ENCODE results near the gene KCNN1.
"Not testable (repeated sequence)": the region's sequence is repeated elsewhere in the genome, so short reads cannot be mapped to it uniquely, and the experiment has no call there.

The KCNN1 gene

DNA sequence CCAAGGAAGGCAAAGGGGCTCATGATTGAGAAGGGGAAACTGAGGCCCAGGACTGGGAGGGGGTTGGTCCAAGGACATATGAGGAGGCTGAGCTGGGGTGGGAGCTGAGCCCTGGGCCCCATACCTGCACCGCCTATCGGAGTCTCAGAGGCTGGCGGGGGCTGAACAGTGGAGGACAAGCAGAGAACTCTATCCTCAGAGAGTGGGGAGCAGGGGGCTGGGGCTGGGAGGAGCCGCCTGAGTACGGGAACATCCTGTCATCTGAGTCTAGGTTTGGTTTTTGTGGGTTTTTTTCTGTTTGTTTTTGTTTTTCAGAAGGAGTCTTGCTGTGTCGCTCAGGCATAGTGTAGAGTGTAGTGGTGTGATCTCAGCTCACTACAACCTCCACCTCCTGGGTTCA, 47.3 kb downstream of the KCNN1 start:
- no peak for DNase-seq
- in situ Hi-C loops (cut with HindIII; ENCODE audit: low pct_ligation_motif_present, low pct_unique_long_range_greater_than_20kb, low sequenced_read_pairs) = no loop called here

DNA sequence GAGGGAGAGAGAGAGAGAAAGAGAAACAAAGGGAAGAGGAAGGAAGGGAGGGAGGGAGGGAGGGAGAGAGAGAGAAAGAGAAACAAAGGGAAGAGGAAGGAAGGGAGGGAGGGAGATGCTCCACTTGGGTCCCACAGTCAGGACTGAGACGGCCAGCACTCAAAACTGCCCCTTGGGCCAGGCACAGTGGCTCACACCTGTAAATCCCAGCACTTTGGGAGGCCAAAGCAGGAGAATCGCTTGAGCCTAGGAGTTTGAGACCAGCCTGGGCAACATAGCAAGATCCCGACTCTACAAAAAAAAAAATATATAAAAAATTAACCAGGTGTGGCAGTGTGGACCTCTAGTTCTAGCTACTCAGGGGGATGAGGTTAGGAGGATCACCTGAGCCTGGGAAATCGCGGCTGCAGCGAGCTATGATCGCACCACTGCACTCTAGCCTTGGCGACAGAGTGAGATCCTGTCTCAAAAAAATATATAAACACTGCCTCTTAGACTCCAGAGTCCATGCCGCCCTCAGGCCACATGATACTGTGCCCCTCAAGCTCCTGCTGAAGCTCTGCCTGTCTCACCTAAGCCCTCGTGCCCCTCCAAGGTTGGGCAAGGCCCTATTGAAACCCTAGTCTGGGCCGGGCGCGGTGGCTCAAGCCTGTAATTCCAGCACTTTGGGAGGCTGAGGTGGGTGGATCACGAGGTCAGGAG, 49.5 kb downstream of the KCNN1 start:
- no peak for DNase-seq
- in situ Hi-C loops (cut with HindIII; ENCODE audit: low pct_ligation_motif_present, low pct_unique_long_range_greater_than_20kb, low sequenced_read_pairs) = no loop called here

DNA sequence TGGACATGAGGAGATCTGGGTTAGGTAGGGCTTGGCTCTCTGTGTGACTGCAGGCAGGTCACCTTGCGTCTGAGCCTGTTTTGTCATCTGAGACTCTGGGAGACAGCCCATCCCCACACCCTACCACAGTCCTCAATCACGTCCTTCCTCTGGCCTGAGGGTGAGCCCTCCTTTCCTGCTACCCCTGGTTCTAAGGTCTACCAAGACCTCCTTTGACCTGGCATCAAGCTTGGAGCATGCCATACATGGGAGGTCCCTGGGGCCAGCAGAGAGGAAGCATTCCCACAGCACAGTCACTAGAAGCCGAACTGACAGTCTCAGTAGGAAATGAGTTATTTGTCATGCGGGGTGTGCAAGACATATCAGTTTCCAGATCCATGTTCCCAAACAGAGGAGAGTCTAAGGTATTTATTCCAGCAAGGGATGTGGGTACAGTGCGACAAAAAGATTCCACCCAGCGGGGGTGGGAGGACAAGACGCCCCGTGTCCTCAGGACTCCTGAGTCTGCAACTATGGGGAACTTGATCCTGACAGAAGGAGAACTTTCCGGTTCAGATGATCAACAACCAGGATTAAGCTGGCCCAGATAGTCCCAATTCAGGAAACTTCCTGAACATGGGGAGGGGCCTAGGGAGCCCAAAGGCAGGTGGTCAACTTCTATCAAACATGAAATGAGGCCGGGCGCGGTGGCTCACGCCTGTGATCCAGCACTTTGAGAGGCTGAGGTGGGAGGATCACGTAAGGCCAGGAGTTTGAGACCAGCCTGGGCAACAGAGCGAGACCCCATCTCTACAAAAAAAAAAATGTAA, 50.6 kb downstream of the KCNN1 start:
- in situ Hi-C loops (cut with HindIII; ENCODE audit: low pct_ligation_motif_present, low pct_unique_long_range_greater_than_20kb, low sequenced_read_pairs) = no loop called here
- DNase-seq = no peak

DNA sequence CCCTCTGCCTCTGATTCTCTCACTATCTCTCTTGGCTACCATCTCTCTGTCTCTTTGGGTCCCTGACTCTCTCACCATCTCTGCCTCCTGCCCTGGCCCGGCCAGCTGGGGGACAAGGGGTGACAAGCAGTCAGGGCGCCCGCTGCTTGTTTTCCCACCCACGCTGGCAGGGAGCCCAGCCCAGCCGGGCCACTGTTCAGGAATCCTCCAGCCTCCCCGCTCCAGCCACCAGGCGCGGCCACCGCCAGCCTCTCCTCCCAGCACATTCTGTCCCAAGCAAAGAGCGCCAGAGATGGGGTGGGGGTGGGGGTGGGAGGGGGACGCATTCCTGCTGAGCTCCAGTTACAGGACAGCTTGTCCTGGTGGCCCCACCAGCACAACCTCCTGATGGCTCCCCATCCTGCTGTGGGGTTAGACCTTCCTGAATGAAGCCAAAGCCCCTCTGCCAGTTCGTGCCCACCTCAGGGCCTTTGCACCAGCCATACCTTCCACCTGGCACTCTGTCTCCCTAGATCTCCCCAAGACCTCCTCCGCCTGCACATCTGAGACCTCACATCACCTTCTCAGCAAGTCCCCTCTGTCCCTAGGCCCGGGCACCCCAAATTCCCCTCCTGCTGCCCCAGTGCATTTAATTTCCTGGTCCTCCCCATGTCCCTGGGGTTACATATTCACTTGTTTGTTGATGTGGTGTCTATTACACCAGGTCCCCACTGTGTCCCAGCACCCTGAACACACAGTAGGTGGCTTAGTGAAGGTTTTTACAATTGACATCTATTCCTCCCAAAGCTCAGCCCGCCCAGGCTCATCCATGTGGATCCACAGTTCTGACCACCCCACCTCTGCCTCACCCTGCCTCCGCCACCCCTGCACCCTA, 53.5 kb downstream of the KCNN1 start:
- no peak for DNase-seq
- in situ Hi-C loops (cut with HindIII; ENCODE audit: low pct_ligation_motif_present, low pct_unique_long_range_greater_than_20kb, low sequenced_read_pairs) = no loop called here

DNA sequence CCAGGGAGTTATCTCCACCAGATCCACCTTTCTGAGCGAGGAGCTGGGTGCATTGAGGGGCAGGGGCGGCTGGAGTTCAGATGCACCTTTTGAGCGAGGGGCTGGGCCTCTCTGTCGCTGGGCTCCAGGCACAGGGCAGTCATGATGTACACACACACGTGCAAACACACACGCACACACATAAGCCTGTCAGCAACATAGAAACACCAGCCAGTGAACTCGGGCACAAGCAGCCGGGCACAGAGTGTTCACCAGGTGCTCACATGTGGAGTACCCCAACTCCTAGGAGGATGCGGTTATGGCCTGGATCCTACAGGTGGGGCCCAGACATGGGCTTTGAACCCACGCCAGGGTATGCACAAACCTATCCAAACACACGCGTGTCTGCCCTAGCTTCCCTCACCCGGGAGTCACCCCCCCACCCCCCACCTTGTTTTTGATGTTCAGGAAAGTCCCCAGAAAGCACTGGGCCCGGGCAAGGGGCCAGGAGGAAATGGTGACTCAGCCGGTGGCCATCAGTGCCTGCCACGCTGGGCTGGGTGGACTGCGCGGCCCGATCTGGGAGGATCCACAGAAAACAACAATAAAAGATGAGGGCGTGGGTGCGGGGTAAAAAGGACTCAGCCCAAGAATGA, 54.3 kb downstream of the KCNN1 start:
- peak; percentile 76 for DNase-seq
- in situ Hi-C loops (cut with HindIII; ENCODE audit: low pct_ligation_motif_present, low pct_unique_long_range_greater_than_20kb, low sequenced_read_pairs) = no loop called here

DNA sequence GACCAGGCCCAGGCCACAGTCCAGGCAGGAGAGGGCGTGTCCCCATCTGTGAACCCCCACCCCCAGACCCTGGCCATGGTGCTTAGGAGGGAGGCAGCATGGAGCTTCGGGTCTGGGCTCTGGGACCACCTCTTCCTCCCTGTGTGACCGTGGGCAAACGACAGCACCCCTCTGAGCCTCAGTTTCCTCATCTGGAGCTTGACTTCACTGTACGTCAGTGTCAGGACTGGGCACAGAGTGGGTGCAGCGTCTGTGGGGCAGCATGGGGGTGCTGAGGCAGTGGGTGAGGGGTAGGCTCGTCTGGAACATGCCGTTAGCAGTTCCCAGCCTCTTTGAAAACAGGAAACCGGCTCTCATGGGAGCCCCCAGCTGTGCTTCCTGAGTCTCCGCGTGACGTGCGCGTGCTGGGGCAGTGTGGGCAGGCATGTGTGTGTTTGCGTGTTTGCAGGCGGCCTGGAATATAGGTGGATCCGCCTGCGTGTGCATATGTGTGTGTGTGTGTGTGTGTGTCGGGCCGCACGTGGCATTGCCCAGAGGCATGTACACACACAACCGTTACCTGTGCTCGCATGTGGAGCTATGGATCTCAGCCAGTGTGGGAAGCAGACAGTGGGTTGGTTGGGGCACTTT, 56.8 kb downstream of the KCNN1 start:
- in situ Hi-C loops (cut with HindIII; ENCODE audit: low pct_ligation_motif_present, low pct_unique_long_range_greater_than_20kb, low sequenced_read_pairs) = no loop called here
- DNase-seq = no peak

DNA sequence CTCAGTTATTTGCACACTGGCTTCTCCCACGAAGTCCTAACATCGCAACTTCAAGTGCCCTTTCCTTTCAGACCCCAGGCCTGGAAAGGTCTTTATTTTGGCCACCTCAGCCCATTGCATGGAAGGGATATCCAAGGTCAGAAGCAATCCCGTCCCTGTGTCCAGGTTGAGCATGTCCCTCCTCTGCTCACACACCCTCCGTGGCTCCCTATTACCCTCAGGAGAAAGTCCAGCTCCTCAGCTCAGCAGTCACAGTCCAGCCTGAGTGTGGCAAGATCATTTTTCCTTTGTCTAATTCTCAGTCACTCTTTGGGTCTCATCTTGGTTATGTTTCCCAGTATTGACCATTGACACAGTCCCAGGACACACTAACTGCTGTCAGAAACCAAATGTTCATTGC, 60.2 kb downstream of the KCNN1 start:
- DNase-seq = no peak
- in situ Hi-C loops (cut with HindIII; ENCODE audit: low pct_ligation_motif_present, low pct_unique_long_range_greater_than_20kb, low sequenced_read_pairs) = no loop called here

DNA sequence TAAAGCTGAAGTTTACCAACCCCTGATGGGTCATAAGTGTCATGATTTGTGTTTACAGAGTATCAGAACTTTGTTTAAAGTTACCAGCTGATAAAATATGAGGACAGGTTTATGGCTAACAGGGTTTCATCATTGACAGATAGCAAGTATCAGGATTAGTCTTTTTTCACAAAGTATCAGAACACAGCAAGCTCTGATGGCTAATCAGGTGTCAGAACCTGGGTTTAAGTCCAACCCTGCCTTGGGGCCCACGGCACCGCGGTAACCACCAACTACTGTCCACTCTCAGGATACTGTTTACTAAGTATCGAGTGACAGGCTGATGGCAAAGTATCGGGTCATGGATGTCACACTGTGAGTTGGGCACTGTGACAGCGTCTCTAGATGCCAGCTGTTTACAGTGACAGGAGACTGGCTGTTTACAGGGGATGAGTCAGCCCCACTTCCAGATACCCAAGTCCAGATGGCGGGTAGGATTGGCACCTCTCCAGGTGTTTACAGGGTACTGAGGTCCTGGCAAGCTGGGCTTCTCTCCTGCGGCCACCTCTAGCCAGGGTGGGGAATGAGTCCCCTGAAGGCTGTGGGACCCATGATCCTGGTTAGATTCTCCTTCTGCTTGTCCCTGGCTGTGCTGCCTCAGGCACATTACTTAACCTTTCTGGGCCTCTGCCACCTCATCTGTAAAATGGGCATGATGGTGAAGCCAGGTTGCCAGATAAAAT, 62.9 kb downstream of the KCNN1 start:
- in situ Hi-C loops (cut with HindIII; ENCODE audit: low pct_ligation_motif_present, low pct_unique_long_range_greater_than_20kb, low sequenced_read_pairs) = no loop called here
- no peak for DNase-seq

DNA sequence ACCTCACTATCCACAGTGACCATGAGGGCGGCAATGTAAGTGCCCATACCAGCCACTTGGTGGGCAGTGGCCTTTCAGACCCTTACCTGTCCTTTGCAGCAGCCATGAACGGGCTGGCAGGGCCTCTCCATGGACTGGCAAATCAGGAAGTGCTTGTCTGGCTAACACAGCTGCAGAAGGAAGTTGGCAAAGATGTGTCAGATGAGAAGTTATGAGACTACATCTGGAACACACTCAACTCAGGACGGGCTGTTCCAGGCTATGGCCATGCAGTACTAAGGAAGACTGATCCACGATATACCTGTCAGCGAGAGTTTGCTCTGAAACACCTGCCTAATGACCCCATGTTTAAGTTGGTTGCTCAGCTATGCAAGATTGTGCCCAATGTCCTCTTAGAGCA, 64.5 kb downstream of the KCNN1 start:
- DNase-seq; in situ Hi-C loops (cut with HindIII; ENCODE audit: low pct_ligation_motif_present, low pct_unique_long_range_greater_than_20kb, low sequenced_read_pairs): not testable (repeated sequence)

DNA sequence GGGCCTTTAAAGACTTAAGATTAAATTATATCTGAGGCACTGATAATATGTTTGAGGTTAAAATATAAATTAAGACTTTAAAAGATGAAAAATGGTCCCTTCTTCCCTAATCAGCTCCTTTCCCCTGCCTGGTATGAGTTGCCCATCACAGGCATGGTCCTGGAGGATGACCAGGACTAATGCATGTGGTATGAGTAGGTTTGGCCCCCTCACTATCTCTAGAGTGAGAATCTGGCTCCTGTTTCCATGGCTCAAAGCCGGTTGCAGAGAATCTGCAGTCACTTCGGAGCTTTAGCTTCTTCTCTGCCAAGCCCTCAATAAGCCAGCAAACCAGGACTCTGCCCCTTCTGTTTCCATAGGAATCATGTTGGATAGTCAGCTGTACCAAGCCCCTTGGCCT, 65.2 kb downstream of the KCNN1 start:
- in situ Hi-C loops (cut with HindIII; ENCODE audit: low pct_ligation_motif_present, low pct_unique_long_range_greater_than_20kb, low sequenced_read_pairs); DNase-seq: not testable (repeated sequence)

DNA sequence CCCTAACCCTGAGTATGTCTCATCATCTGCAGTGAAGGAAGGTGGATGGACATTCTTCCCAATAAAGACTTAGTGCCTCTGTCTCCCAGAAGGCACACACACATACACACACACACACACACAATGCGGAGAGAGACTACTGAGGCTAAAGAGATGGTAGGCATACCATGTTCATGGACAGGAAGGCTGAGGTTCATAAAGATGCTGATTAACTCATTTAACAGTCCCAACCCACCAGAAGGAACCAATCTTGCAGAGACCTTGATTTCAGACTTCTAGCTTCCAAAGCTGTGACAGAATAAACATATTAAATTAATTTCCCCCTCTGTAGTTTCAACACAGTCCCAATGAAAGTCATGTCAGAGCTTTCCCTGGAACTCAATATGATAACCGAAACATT, 74.1 kb downstream of the KCNN1 start:
- DNase-seq = no peak
- in situ Hi-C loops (cut with HindIII; ENCODE audit: low pct_ligation_motif_present, low pct_unique_long_range_greater_than_20kb, low sequenced_read_pairs) = no loop called here

DNA sequence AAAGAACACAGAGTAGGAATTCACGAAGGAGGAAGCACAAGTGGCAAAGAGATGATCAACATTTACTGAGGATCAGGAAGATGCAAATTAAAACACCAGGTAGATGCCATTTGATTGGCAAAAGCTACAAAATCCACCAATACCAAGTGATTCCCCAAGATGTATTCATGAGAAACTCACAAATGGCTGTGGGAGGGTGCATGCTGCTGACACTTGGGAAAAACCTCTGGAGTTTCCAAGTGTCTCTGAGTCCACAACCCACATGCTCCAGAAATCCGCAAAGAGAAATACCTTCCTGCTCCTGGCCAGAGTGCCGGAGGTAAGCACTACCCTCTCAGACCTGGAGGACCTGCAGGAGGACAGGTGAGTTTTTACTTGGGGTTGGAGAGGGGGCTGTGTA, 76.8 kb downstream of the KCNN1 start:
- in situ Hi-C loops (cut with HindIII; ENCODE audit: low pct_ligation_motif_present, low pct_unique_long_range_greater_than_20kb, low sequenced_read_pairs) = no loop called here
- no peak for DNase-seq

DNA sequence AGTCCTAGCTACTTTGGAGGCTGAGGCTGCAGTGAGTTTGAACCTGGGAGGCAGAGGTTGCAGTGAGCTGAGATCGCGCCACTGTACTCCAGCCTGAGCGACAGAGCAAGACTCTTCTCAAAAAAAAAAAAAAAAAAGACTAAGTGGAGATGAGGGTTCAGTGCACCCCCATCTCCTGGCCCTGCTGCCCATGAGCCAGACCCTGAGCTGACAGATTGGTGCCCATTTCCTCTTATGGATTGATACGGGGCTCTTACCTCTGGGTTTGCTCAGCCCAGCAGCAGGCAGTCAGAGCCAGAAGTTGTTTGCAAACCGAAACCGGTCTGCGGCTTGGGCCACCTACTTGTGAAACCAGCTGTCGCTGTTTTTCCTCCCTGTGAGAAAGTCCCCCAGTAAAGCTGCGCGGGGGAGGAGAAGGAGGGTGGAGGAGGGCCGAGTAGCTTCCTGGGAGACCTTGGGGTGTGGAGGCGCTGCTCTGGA, 78.0 kb downstream of the KCNN1 start:
- in situ Hi-C loops (cut with HindIII; ENCODE audit: low pct_ligation_motif_present, low pct_unique_long_range_greater_than_20kb, low sequenced_read_pairs) = no loop called here
- peak; percentile 46 for DNase-seq

DNA sequence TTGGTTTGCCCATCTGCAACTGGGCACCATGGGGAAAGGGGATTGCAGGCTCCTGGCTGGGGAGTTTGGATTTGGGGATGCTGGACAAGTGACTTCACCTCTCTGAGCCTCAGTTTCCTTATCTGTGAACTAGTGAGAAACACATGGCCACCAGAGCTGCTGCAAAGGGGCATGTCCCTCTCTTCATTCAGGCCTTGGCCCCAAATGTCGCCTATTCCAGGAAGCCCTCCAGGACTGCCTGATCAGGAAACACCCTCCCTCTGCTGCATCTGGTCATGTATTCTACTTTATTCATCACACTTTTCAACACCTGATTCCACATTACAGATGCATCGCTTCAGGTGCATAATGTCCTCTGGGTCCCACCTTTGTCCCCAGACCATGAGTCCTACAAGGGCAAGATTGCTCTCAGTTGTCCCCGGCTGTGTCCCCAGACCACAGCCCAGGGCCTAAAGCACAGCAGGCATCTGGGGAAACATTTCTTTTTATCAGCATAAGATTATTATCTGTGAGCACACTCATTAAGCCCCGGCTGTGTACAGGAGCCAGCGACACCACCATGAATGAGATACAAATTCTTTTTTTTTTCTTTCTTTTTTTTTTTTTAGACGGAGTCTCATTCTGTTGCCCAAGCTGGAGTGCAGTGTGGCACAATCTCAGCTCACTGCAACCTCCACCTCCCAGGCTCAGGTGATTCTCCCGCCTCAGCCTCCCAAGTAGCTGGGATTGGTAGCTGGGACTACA, 78.6 kb downstream of the KCNN1 start:
- in situ Hi-C loops (cut with HindIII; ENCODE audit: low pct_ligation_motif_present, low pct_unique_long_range_greater_than_20kb, low sequenced_read_pairs) = no loop called here
- DNase-seq = no peak

DNA sequence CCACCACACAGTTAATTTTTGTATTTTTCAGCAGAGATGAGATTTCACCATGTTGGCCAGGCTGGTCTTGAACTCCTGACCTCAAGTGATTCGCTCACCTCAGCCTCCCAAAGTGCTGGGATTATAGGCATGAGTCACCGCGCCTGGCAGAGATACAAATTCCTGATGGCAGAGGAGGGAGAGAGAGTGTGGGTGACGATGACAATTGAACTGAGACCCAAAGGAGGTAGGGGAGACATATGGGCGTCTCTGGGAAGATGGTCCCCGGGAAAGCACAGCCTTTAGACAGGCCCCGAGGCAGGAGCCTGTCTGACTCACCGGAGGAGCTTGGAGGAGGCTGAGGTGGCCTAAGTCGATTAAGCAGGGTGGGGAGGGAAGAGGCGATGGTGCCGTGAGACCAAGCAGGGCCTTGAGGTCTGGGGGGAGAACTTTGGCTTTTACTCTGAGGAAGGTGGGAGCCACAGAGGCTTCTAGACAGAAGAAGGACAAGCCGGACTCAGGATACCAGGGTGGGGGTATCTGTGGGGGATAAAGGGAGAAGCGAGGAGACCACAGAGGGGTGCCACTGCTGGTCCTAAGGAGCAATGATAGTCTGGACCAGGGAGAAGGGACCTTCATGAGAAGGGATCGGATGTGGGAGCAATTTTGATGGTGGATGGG, 79.3 kb downstream of the KCNN1 start:
- peak; percentile 40 for DNase-seq
- in situ Hi-C loops (cut with HindIII; ENCODE audit: low pct_ligation_motif_present, low pct_unique_long_range_greater_than_20kb, low sequenced_read_pairs) = no loop called here

DNA sequence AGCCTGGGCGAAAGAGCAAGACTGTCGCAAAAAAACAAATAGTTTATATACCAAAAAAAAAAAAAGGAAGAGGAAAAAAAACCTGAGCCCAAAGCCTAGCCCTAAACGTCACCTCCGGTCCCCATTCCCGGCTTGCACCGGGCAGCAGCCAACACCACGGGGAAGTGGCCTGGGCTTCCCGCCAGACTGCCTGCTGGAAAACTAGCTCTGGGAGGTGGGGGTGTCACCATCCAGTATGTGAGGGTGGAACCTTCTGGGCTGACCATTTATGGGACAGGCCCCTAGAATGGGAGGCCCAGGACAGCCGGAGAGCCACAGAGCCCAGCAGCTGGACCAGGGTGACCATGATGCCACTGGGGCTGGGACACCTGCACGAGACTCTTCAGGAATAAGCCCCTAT, 82.5 kb downstream of the KCNN1 start:
- in situ Hi-C loops (cut with HindIII; ENCODE audit: low pct_ligation_motif_present, low pct_unique_long_range_greater_than_20kb, low sequenced_read_pairs) = no loop called here
- no peak for DNase-seq
